GM18520 (cell line): ENCODE data around the gene NGDN.

Source experiments
- ATAC-seq: cut with Tn5 transposase; IDR thresholded peaks from one replicate; pipeline ENCODE4 v1.9.1; 2021; ENCODE audit not compliant: unreplicated experiment

NGDN gene

DNA sequence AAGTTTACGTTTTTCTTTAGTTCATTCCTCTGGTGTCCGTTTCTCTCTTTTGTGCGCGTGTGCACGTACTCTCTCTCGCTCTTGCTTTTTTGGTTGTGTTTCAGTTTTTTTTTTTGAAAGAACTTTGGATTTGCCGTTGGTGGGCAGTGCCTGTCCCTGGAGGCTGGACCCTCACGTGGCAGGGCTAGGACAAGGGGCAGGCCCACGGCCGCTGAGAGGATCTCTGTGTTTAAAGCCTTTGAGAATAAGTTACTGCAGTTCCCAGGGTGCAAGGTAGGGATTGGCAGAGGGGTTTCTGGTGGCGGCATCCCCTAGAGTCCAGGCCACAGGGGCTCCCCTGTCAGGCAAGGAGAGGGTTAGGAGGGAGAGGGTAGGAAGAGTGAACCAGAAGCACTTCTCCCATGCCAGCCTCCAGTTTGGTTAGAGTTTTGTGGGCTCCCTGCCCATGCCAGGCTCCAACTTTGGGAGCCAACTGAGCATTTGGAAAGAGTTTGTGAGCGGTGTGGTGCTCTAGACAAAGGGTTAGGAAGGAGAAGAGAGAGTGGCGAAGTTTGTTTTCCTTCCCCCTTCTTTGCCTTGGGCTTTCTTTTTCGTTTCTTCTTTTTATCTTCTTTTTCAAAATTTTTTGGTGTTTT is 51.5 kb downstream of the NGDN start:
- no peak for ATAC-seq

DNA sequence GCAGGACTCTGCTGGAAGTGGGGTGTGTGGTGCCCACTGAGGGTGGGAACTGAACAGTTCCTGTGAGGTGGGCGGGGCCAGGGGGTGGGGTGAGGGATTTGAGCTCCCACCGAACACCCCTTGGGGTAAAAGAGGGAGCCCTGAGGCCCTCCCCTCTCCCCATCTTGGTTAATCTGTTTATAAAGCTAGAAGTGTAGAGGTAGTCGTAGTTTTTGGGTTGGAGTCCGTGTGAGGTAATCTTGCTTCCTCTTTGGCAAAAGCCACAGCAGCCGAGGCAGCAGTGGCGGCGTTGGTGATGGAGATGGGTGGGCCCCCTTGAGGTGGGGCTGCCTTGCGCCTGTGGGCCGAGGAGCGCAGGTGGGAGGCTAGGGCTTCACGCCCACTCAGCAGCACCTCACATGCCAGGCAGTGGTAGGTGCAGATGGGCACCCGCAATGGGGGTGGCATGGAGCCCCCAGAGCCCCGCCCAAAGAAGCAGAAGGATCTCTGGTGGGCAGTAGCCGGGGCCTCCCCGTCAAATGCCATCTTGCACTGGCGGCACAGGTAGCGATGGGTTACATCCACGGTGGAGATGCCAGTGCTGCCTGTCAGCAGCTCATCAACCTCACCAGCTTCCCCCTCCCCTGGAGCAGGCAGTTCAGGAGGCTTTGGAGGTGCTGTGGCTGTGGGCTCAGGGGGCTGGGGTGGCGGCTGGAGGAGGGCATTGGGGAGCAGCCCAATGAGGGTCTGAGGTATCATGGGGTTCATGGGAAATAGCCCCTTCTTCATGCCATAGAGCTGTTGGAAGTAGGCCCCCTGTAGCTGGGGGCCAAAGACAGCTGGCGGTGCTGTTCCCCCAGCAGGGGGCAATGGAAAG is 52.5 kb downstream of the NGDN start:
- no peak for ATAC-seq

DNA sequence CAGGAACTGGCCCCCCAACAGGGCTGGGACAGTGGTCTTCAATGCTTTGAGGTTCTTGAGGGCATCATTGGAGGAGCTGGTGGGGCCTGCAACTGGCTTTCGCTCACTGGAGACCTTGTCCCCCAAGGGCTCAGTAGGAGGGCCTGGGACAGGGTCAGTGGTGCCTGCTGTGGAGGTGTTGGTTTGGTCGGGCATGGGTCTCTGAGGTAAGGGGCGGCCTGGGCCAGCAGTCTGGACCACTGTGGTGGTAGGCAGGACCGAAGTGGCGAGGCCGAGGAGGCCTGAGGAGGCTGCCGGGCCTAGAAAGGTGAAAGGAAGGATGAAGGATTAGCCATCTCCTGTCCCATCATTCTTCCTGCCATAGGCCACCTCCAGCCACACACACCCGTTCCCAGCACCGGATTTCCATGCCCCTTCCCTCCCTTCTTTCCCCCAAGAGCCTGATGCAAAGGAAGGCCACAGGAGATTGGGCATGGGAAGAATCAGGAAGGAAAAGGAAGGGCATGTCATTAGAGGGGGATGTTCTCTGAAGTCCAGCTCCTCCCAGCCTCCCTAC is 53.2 kb downstream of the NGDN start:
- ATAC-seq, result no peak

DNA sequence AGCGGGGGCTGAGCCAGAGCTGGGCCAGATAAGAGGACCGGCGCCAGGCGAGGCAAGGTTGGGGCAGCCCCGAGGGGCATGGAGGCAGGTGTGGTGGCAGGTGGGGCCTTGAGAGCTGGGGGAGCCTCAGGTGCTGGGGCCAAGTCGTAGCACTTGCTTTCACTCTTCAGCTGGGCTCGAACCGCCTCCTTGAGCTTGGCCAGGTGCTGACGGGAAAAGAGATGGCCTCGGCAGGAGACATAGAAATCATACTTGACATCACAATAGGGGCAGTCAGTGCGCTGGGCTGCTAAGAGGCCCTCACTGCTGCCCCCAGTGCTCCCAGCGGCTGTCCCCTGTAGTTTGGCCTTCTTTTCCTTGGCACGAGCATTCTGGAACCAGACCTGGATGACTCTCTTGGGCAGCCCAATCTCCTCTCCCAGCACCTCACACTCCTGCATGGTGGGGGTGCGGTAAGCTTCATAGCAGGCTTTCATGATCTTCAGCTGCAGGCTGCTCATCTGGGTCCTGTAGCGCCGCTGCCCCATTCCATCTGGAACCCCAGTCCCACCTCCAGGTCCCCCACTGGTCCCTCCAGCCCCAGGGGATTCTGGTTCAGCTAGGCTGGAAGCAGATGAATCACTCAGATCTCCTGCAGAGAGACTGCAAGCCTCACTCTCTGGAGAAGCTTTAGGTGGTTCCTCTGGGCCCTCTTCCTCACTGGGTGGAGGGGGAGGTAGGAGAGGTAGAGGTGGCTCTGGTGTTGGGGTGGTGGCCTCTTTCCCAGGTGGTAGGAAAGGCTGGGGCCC is 53.9 kb downstream of the NGDN start:
- no peak for ATAC-seq

DNA sequence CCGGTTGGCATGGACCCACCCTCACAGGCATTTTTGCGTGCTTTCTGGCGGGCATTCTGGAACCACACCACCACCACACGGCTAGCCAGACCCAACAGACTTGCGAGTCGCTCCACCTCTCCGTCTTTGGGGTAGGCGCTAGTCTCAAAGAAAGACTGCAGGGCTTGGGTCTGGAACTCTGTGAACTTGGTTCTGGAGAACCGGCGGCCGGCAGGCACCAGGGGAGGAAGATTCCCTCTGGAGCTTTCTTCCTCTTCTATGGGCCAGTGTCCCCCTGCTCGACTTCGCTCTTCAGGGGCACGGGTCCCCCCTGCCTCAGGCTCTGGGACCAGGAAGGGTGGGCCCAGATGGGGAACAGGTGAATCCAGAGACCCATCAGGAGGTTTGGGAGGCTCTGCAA is 55.5 kb downstream of the NGDN start:
- no peak for ATAC-seq

DNA sequence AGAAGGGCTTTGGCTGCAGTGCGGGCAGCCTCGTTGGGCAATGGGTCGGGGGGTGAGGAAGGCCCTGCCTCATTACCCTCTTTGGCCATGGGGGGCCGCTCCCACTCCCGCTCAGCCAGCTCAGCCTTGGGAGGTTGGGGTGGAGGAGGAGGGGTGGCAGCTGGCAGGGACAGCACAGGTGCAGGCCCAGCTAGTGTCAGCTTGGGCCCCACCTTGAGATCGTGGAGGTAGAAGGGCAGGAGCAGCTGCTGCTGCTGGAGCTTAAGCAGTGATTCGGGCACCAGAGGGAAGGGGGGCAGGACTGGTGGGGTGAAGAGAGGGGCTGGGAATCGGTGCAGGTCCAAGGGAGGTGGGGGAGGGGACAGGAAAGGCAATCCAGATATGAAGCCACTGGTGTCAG is 56.1 kb downstream of the NGDN start:
- ATAC-seq, result no peak
